ENCODE measurements around the gene CYP26C1.
"Not testable (repeated sequence)": the region's sequence is repeated elsewhere in the genome, so short reads cannot be mapped to it uniquely, and the experiment has no call there.

Gene CYP26C1

DNA sequence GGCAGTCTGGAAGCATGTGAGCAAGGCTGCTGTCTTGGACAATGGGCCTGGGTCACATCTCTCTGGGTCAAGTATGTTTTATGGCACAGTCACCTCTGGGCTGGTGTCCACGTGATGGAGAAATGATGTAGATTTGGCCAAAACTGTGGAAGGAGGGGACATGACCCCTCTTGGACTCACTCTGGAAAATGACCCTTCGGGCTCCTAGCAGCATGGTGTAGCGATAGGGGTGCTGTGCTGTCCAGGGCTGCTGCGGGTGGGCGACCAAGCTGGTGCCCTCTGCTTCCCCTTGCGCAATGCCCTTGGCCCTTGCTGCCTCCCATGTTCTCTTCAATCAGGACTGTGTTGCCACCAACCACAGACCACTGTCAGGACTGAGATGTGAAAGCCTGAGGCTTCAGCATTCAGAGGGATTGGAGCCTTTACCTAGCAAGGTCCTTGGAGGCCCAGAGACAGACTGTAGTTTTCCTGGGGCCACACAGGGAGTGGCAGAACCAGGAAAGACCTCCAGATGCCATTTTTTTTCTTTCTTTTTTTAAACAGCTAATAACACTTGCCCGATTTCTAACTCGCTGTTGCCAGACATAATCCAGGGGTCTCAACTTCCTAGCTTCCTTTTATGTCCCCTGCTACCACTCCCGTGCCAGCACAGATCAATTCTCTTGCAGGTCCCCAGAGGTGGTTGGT, 19.2 kb downstream of the CYP26C1 start:
- no peak for DNase-seq (ENCODE audit: low read depth)

DNA sequence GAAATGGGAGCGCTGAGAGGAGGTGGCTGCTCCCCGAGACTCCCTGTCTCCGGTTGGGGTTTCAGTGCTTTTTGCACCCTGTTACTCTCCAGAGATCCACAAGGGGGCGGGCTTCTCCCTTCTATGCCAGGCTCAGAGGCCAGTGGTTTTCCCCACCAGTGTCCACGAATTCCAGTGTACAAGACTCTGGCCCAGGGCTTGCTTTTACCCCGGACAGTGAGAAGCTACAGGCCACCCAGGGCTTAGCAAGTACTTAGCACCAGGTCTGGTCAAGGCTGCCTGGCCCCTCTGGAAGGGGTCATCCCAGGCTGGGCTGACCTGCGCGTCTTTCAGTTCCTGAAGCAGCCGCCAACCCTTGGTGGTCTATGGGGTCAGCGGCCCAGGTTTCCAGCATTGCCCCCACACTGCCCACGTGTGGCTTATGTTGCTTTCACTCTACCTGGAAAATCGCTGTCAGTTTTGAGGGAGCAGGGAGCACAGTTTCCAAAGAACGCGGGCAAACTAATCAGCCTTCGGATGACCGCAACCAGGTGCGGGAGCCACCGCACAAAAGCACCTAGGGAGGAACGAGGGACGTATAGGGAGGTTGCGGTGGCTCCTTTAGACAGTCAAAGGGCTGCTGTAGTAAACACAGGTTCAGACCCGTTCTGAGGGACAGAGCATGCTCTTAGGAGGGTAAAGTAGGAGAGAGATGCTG, 19.9 kb downstream of the CYP26C1 start:
- DNase-seq (ENCODE audit: low read depth) = peak; percentile 19

DNA sequence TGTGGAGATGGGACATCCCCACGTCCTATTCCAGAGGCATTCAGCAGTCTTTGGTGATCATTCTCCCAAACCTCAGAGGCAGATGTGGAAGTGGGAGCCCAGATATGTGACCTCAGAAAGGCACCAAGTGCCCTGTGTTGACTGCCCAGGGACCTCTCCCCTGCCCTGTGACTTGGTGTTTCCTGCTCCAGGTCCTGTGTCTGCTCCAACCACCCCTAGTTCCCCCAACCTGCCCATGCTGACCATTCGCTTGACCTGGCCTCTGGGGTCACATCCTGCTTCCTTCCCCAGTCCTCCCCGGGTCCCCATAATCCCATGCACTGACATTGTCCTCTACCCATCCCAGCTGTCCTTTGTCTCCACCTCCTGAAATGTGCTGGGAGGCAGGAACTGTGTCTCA, 20.7 kb downstream of the CYP26C1 start:
- no peak for DNase-seq (ENCODE audit: low read depth)

DNA sequence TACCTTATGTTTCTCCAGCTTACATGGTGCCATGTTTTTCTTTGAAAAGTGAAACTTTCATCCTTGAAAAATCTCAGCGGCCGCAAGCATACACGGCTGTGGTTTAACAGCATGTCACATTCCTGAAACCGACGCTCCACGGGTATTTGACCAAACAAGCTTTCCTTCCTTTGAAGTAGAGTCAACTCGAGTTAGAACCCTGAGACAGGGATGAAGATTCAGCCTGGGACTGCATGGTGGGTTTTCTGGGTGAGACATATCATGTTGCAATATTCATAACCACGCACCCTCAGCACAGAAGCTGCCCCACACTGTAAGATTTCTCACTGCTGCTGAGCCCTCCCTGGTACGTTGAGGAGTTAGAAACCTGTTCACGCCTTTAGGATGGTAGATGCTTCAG, 21.2 kb downstream of the CYP26C1 start:
- no peak for DNase-seq (ENCODE audit: low read depth)

DNA sequence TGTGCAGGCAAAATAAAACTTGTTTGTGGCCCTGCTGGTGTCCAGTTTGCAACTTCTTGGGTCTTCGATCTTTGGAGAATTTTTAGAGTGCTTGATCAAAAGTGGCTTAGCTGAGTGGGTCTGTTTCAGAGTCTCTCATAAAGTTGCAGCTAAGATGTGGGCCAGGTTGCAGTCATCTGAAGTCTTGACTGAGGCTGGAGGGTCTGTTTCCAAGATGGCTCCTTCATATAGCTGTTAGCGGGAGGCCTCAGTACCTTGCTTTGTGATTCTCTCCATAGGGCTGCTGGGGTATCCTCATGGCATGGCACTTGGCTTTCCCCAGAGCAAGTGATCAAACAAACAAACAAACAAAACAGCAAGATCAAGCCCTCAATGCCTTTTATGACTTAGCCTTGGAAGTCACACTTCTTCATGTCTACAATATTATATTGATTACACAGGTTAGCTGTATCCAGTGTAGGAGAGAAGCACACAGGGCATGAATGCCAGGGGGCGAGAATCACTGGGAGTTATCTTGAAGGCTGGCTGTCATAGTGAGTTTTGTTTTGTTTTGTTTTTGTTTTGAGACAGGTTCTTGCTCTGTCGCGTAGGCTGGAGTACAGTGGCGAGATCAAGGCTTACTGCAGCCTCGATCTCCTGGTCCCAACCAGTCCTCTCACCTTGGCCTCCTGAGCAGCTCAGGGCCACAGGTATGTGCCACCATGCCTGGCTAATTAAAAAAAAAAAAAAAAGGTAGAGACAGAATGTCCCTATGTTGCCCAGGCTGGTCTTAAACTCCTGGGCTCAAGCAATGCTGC, 23.3 kb downstream of the CYP26C1 start:
- DNase-seq (ENCODE audit: low read depth) = no peak

DNA sequence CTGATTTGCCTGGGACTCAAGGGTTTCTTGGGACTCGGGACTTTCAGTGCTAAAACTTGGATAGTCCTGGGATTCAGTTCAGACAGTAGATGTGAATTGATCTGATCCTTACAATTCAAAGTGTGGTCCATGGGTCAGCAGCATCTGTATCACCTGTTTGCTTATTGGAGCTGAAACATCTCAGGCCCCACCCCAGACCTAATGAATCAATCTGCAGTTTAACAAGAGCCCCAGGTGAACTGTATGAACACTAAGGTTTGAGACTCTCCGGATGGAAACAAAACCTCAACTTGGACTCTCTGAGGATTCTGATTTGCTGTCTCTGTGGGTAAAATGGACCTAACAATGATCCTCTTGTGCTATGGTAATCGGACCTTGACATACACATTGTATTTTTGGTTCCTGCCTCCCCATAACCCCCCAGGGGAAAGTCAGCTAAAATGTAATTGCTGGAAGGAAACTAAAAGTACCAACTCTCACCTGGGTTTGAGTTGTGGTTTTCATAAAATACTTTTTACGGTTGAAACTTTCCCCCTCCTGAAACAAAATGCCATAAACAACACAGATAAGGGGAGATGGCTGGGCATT, 24.8 kb downstream of the CYP26C1 start:
- no peak for DNase-seq (ENCODE audit: low read depth)

DNA sequence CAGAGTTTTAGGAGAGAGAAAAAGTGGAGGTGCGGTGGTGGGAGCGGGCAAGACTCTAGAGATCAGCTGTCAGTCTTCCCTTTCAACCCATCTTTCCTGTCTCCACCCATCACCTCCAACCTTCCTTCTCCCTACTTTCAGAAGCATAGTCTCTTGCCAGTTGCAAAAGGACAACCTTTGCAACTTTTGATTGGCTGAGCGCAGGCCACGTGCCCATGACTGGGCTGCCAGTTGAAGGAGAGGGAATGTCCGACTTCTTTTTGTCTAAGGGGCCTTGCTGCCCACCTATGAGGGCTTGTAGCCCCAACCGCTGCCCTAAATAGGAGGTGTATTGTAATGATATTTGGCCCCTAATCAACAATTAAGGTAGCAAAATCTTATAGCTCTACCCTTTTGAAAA, 25.7 kb downstream of the CYP26C1 start:
- no peak for DNase-seq (ENCODE audit: low read depth)

DNA sequence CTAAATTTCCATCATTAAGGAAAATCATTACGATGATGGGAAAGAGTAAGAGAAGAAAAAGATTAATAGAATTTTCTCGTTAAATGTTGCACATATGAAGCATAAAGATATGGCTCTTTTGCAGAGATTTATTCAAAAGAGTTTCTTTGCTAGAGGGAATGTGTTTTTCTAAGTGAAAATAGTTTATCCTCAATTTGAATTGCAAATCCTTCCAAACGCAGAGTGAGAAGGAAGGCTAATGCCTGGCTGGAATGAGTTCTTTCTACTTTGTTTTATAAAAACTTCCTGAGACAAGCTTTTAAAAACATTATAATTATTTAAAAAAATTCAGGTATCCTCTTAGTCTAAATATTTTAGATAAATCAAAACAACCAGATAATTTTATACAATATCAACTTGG, 27.2 kb downstream of the CYP26C1 start:
- no peak for DNase-seq (ENCODE audit: low read depth)

DNA sequence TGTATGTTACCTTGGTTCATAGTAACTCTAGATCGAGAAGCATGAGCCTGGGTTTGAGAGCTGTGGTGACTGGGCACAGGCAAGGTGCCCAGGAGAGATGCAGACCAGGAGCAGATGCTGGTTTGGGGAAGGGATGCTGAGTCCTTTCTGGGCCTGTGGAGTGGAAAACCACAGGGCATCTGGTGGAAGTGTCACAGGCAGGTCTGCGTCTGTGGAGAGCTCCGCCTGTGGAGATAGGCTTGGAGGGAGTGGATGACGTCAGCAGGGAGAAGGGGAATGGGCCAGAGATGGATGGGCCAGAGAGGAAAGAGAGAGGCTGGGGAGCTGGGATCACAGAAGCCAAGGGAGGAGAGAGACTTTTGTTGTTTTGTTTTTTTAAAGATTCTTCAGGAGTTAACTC, 27.9 kb downstream of the CYP26C1 start:
- no peak for DNase-seq (ENCODE audit: low read depth)

DNA sequence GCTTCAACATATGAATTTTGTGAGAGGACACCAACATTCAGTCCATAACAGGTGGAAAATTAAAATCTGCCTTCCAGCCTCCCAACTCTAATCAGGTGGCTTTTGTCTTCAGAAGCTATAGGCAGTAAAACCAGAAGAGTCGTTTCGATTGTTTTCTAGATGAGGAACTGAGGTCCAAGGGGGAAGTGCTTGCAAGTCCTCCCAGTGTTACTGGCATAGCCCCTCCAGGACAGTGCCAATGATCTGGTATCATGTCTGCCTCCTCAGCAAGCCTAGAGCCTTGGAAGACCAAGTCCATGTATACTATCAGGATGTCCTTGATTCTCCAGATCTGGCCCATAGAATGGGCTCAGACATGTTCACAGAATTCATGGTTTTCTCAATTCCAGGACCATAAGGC, 30.0 kb downstream of the CYP26C1 start:
- no peak for DNase-seq (ENCODE audit: low read depth)

DNA sequence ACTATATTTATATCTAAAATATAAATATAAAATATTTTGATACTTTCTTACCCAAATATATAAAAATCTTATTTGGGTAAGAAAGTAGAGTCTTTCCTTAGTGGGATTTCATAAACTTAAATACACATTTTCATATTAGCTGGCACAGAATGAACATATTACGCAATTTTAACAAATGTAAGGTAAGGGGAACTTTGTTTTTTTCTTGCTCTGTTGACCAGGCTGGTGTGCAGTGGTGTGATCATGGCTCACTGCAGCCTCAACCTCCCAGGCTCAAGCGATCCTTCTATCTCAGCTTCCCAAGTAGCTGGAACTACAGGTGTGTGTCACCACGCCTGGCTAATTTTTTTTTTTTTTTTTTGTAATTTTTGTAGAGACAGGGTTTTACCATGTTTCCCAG, 31.4 kb downstream of the CYP26C1 start:
- DNase-seq (ENCODE audit: low read depth) = no peak

DNA sequence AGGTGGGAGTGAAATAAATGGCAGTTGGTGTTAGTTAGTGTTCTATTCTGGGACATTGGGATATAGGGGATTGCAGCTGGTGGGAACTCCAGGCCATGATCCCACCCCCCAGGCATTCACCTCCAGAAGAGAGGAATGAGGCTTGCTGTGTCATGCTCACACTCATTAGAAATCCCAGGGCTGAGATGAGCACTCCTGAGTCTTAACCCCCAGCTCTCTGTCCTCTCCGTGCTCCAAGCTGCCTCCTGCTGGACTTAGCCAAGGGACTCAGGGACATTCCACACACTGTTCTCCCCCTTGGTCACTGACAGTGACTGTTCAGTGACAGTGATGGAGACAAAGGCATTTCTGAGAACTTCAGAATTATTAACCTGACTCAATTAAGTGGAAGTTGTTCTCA, 34.6 kb downstream of the CYP26C1 start:
- no peak for DNase-seq (ENCODE audit: low read depth)

DNA sequence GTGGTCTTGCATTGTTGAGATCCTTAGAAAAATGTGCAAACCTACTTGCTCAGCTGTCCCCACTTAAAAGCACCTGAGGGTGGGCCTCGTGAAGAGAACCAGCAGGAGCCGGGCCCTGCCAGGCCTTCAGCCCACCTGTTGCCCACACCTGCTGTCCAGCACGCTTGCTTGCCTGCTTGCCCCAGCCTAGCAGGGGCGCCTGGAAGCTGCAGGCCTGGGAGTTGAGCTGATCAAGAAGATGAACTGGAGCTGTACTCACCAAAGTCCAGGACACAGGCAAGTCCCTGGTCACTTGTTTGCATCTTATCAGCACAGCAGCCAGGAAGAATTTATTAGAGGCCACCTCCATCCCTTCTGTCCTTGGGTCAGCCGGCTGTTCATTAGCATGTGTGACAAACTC, 36.3 kb downstream of the CYP26C1 start:
- no peak for DNase-seq (ENCODE audit: low read depth)

DNA sequence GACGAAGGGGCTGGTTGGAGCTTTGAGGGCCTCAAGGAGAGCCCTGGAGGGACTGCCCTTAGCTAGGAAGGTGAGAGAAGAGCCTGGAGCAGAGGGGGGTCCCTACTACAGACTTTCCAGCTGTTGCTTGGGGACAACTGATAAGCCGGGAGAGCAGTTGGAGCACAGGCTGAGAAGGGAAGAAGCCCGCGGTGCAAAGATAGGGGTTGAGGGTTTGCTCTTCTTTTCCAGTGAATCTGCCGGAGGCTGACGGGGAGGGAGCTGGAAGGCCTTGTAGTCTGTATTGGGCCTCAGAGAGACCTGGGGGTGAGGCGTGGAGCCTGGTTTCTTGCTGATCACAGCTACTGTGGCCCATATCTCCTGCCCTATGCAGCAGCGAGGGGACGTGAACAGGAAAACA, 36.8 kb downstream of the CYP26C1 start:
- DNase-seq (ENCODE audit: low read depth) = no peak

DNA sequence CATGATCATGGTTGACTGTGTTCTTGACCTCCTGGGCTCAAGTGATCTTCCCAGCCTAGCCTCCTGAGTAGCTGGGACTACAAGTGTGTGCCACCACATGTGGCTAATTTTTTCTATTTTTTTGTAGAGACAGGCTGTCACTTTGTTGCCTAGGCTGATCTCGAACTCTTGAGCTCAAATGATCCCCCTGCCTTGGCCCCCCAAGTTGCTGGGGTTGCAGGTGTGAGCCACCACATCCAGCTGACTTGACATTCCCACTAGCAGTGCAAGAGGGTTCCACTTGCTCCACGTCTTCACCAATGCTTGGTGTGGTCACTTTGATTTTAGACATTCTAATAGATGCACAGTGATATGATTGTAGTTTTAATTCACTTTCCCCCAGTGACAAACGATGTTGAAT, 38.2 kb downstream of the CYP26C1 start:
- no peak for DNase-seq (ENCODE audit: low read depth)

DNA sequence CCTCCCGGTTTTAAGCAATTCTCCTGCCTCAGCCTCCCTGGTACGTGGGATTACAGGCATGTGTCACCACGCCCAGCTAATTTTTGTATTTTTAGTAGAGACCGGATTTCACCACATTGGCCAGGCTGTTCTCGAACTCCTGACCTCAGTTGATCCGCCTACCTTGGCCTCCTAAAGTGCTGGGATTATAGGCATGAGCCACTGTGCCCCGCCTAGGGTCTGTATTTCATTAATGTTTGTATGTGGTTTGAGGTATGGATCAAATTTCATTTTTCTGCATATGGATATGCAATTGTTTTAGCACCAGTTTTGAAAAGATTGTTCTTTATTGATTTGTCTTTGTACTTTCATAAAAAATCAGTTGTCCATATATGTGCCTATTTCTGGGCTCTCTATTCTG, 39.1 kb downstream of the CYP26C1 start:
- DNase-seq (ENCODE audit: low read depth) = no peak

DNA sequence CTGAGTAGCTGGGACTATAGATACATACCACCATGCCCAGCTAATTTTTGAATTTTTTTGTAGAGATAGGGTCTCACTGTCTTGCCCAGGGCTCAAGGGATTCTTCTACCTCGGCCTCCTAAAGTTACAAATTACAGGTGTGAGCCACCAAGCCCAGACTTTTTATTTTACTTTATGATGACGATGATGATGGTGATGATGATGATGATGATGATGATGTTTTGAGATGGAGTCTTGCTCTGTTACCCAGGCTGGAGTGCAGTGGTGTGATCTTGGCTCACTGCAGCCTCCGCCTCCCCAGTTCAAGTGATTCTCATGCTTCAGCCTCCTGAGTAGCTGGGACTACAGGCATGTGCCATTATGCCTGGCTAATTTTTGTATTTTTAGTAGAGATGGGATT, 40.5 kb downstream of the CYP26C1 start:
- not testable (repeated sequence) for DNase-seq (ENCODE audit: low read depth)

DNA sequence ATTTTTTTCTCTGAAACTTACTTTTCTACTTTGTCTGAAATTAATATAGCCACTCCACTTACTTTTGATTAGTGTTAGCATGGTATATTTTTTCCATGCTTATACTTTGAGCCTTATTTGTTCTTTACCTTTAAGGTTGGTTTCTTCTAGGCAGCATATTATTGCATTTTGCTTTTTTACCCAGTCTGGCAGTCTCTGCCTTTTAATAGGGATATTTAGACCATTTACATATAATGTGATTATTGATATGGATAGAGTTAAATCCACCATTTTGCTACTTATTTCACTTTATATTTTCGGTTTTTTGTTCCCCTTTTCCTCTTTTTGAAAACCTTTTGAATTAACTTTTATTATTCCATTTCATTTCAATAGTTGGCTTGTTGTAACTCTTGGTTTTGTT, 43.4 kb downstream of the CYP26C1 start:
- no peak for DNase-seq (ENCODE audit: low read depth)

DNA sequence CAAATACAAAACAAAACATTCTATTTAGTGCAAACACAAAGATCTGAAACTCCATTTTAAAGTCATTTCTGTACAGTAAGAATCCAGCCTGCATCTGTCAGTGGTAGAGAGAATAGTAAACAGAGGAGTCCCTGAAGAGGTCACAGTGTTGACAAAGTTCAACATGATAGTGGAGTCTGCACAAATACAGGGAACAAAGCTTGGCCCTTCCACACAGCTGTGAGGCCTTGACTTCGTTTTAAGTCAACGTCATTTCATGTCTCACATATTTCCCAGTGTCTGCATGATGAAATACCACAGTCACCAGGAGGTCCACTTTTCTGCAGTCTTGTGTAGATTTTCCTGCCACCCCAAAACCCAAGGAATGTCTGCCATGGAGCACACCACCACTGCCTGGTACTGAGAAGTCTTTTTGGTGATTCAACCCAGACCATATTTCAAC, 46.1 kb downstream of the CYP26C1 start:
- no peak for DNase-seq (ENCODE audit: low read depth)

DNA sequence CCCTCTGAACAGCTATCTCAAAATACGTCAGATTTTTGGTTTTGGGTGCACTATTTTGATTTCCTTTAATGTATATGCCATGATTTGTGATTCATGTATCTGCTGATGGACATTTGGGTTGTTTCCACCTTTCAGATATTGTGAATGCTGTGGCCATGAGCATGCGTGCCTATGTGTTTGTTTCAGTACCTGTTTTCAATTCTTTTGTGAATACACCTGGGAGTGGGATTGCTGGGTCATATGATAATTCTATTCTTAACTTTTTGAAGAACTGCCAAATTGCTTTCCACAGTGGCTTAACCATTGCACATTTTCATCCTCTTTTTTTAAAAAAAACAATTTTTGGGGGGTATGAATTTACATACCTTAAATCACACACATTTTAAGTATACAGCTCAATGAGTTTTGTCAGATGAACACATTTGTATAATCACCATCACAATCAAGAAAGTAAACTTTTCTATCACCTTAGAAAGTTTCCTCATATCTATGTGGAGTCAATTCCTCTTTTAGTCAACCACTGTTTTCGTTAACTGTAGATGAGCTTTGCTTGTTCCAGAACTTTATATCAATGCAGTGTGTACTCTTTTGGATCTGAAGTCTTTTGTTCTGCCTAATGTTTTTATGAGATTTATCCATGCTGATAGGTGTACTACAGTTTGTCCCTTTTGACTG, 50.0 kb downstream of the CYP26C1 start:
- DNase-seq (ENCODE audit: low read depth) = no peak

DNA sequence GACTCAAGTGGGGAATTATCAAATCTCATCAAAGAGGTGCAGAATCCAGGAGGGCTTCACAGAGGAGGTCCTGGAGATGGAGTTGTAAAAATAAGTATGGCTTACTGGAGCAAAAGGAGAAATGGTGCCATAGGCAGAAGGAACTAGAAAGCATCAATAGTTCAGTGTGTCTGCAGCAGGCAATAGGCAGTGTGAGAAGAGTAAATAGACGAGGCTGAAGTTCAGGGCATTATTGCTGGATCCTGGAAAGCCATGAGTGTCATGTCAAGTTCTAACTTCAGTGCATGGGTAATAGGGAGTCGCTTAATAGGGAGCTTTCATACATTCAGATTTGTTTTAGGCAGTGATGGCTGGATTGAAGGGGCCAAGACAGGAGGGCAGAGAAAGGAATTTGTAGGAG, 52.4 kb downstream of the CYP26C1 start:
- no peak for DNase-seq (ENCODE audit: low read depth)

All from fibroblast of gingiva (primary cell).